CD14-positive monocyte (primary cell): Measurements from ENCODE around the gene GTF2F2. TPM values are rescaled to one million over a fixed set of nuclear protein-coding genes. Genes with fewer than 3 reads are reported as not detected.

Experiments
- DNase-seq, 3 donors: peaks; one replicate each; pipeline ENCODE4 v3.0.0-alpha.2; 2011 to 2022
- H2AFZ ChIP-seq: 2 replicates; pipeline ENCODE4 v1.6.0; 2012; ENCODE audit warnings: mild to moderate bottlenecking, low read depth, low read length, inconsistent platforms; ENCODE audit not compliant: insufficient read depth, poor library complexity, severe bottlenecking
- H3K27ac ChIP-seq, 2 donors: 1 replicate in 1 of 2; 2 replicates in 1 of 2; pipeline ENCODE4 v1.5.1; 2012 to 2013; ENCODE audit warnings: low read length in 2 of 2, control low read depth in 1 of 2, inconsistent platforms in 1 of 2, low read depth in 1 of 2, mild to moderate bottlenecking in 1 of 2
- H3K27me3 ChIP-seq, 2 donors: one replicate each; pipeline versions ENCODE4 v1.6.0 to v1.6.1; 2011 to 2013; ENCODE audit warnings: low read length in 2 of 2; ENCODE audit not compliant: control insufficient read depth in 2 of 2, insufficient read depth in 2 of 2
- H3K36me3 ChIP-seq, 2 donors: replicated peaks in 1 of 2; 1 replicate in 1 of 2; 2 replicates in 1 of 2; pipeline versions ENCODE4 v1.5.1 to v1.6.1; 2012 to 2013; ENCODE audit warnings: low read length in 2 of 2, control low read depth in 1 of 2, inconsistent platforms in 1 of 2, mild to moderate bottlenecking in 1 of 2; ENCODE audit not compliant: insufficient read depth in 2 of 2, control insufficient read depth in 1 of 2
- H3K4me1 ChIP-seq, 2 donors: 1 replicate in 1 of 2; 2 replicates in 1 of 2; pipeline versions ENCODE4 v1.5.1 to v1.6.1; 2012 to 2013; ENCODE audit warnings: low read length in 2 of 2, control low read depth in 1 of 2, inconsistent platforms in 1 of 2, mild to moderate bottlenecking in 1 of 2, moderate library complexity in 1 of 2; ENCODE audit not compliant: insufficient read depth in 2 of 2, control insufficient read depth in 1 of 2
- H3K4me2 ChIP-seq: replicated peaks from 2 replicates; pipeline ENCODE3; 2012; ENCODE audit warnings: low read length, moderate library complexity, mild to moderate bottlenecking; ENCODE audit not compliant: poor library complexity, severe bottlenecking; ENCODE audit errors: extremely low read depth
- H3K4me3 ChIP-seq, 3 experiments: fragments of 200-600 bp in 1 of 3; sonication (generic) in 1 of 3; replicated peaks in 1 of 3; 1 replicate in 2 of 3; 2 replicates in 1 of 3; pipeline ENCODE4 v1.5.1; 2011 to 2013; ENCODE audit warnings: low read length in 3 of 3, mild to moderate bottlenecking in 3 of 3, control low read depth in 2 of 3, low read depth in 2 of 3, inconsistent platforms in 1 of 3, moderate library complexity in 1 of 3
- H3K79me2 ChIP-seq: 2 replicates; pipeline ENCODE4 v1.6.0; 2012; ENCODE audit warnings: mild to moderate bottlenecking, control low read depth, inconsistent platforms, low read length, moderate library complexity; ENCODE audit not compliant: insufficient read depth
- H3K9ac ChIP-seq: 2 replicates; pipeline ENCODE4 v1.6.0; 2017; ENCODE audit warnings: low read length, mild to moderate bottlenecking; ENCODE audit not compliant: insufficient read depth, poor library complexity, severe bottlenecking
- H3K9me3 ChIP-seq, 2 donors: replicated peaks in 1 of 2; 1 replicate in 1 of 2; 2 replicates in 1 of 2; pipeline versions ENCODE4 v1.5.1 to v1.6.1; 2012 to 2013; ENCODE audit warnings: low read length in 2 of 2, control low read depth in 1 of 2; ENCODE audit not compliant: control insufficient read depth in 1 of 2, insufficient read depth in 1 of 2
- H4K20me1 ChIP-seq: 2 replicates; pipeline ENCODE4 v1.6.0; 2012; ENCODE audit warnings: mild to moderate bottlenecking, low read length, control low read depth, moderate library complexity; ENCODE audit not compliant: insufficient read depth
- H3K27ac Mint-ChIP-seq, 7 donors: one replicate each; pipeline ENCODE4 v1.8.0; 2020; ENCODE audit warnings: mild to moderate bottlenecking in 7 of 7, mixed read lengths in 7 of 7, moderate library complexity in 6 of 7, inconsistent platforms in 2 of 7
- H3K27me3 Mint-ChIP-seq, 3 donors: one replicate each; pipeline ENCODE4 v1.8.0; 2021 to 2022; ENCODE audit warnings: low read depth in 3 of 3, mild to moderate bottlenecking in 3 of 3, mixed read lengths in 3 of 3, moderate library complexity in 3 of 3, inconsistent platforms in 1 of 3
- H3K36me3 Mint-ChIP-seq, 2 donors: one replicate each; pipeline ENCODE4 v1.8.0; 2020; ENCODE audit warnings: mixed read lengths in 2 of 2, inconsistent platforms in 1 of 2, mild to moderate bottlenecking in 1 of 2
- H3K4me1 Mint-ChIP-seq: one replicate; pipeline ENCODE4 v1.8.0; 2020; ENCODE audit warnings: mild to moderate bottlenecking, mixed read lengths
- H3K4me3 Mint-ChIP-seq, 2 donors: one replicate each; pipeline ENCODE4 v1.8.0; 2020; ENCODE audit warnings: mild to moderate bottlenecking in 2 of 2, mixed read lengths in 2 of 2, moderate library complexity in 1 of 2
- H3K9me3 Mint-ChIP-seq, 7 donors: one replicate each; pipeline ENCODE4 v1.8.0; 2020 to 2022; ENCODE audit warnings: mixed read lengths in 7 of 7, mild to moderate bottlenecking in 6 of 7, moderate library complexity in 6 of 7, inconsistent platforms in 2 of 7
- WGBS: methylation state at CpG from one replicate; pipeline ENCODE4 v1.1.5; 2013; ENCODE audit warnings: missing lambda C conversion rate; ENCODE audit not compliant: insufficient coverage; 5-methylcytosine and 5-hydroxymethylcytosine counted together
- intact Hi-C, 2 donors: fragments of 100-400 bp; cut with micrococcal nuclease; formaldehyde crosslinking; loops; one replicate each; pipeline versions ENCODE4 v1.15.0 to v1.15.1; 2023
- polyA plus RNA-seq, 3 donors: library from polyadenylated mRNA; depleted of rRNA in 1 of 3; unstranded in 2 of 3; stranded (reverse) in 1 of 3; fragments of 300-500 nt in 2 of 3; fragments of >200 nt in 1 of 3; fragmentation: Illumina TruSeq in 2 of 3; gene quantifications; 1 replicate in 2 of 3; 2 replicates in 1 of 3; pipeline ENCODE4 v1.2.3, GENCODE V29; 2012 to 2021
- TF ChIP-seq, protein P1 (sequence below): fragments of 200-600 bp; IDR thresholded peaks from one replicate; pipeline ENCODE4 v1.8.0; 2022; ENCODE audit warnings: antibody characterized with exemption, mild to moderate bottlenecking

The GTF2F2 gene
- polyA plus RNA-seq, 3 donors = 8.1 to 10.4 (median 8.5) TPM

DNA sequence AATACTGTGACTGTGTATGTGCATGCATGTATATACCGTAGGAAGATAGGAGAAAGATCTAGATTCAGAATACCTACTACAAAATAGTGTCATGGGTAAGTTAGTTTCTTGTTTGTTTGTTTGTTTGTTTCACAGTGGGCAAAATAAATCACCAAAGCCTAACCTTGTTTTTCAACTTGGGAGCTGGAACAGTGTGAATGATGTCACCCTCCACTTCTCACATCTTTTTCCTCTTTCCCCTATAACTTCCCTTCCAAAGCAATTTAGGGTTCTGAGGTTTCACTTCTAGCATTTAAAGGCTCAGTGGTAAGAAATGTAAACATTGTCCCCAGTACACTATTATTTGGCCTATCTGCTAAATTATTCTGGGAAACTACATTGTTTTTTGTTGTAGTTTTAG is 75.1 kb downstream of the GTF2F2 start:
- H2AFZ ChIP-seq = no peak overlapping the region
- Mint-ChIP-seq H3K4me3 (peak overlapping the region in 1 of 2 donors; percentile 30), H3K9me3 (no peaks in the 10 kb centered on the region), H3K27ac (peak overlapping the region in 1 of 7 donors; percentile 19), H3K27me3 (no peaks in the 10 kb centered on the region), H3K36me3 (peaks cover 6 to 17% of the 10 kb centered on the region in 2 donors), H3K4me1 (peaks cover 21% of the 10 kb centered on the region)
- TF ChIP-seq, protein P1, sequence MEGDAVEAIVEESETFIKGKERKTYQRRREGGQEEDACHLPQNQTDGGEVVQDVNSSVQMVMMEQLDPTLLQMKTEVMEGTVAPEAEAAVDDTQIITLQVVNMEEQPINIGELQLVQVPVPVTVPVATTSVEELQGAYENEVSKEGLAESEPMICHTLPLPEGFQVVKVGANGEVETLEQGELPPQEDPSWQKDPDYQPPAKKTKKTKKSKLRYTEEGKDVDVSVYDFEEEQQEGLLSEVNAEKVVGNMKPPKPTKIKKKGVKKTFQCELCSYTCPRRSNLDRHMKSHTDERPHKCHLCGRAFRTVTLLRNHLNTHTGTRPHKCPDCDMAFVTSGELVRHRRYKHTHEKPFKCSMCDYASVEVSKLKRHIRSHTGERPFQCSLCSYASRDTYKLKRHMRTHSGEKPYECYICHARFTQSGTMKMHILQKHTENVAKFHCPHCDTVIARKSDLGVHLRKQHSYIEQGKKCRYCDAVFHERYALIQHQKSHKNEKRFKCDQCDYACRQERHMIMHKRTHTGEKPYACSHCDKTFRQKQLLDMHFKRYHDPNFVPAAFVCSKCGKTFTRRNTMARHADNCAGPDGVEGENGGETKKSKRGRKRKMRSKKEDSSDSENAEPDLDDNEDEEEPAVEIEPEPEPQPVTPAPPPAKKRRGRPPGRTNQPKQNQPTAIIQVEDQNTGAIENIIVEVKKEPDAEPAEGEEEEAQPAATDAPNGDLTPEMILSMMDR = no peak
- no peak overlapping the region for H3K27ac ChIP-seq
- intact Hi-C loops = no loop called here
- peaks cover 15 to 20% of the 10 kb centered on the region in 2 donors for H3K4me1 ChIP-seq
- H3K27me3 ChIP-seq = no peaks in the 10 kb centered on the region
- WGBS = no CpG with 5 or more reads among the region's 1 CpG
- H3K4me2 ChIP-seq = peak overlapping the region; percentile 43
- H4K20me1 ChIP-seq = peaks cover 11% of the 10 kb centered on the region
- no peaks in the 10 kb centered on the region for H3K79me2 ChIP-seq
- H3K36me3 ChIP-seq = no peaks in the 10 kb centered on the region
- no peaks in the 10 kb centered on the region for H3K9me3 ChIP-seq
- no peak overlapping the region for H3K9ac ChIP-seq
- H3K4me3 ChIP-seq = peak overlapping the region in 1 of 3 experiments; percentile 19
- DNase-seq = peak; percentile 6 to 27 (median 7)

DNA sequence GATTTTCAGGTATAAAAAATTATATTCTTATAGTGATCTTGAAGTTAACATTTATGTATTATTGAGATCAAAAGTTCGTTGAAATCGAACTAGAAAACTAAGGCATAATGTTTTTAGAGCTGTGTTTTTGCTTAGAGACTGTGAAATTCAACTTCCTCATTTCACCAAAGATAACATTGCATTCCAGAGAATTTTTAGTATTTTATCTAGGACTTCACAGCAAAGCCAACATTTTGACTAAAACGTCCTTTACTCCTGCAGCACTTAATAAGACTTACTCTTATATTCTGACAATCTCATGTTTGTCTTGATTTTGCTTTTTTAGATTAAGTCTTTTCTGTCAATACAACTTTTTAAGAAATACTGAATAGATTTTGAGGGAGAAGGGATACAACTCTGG is 75.8 kb downstream of the GTF2F2 start:
- Mint-ChIP-seq H3K9me3 (no peaks in the 10 kb centered on the region), H3K27me3 (no peaks in the 10 kb centered on the region), H3K4me1 (peaks cover 21% of the 10 kb centered on the region), H3K36me3 (peaks cover 8 to 23% of the 10 kb centered on the region in 2 donors), H3K27ac (no peak overlapping the region), H3K4me3 (no peak overlapping the region)
- peak in 1 of 3 donors; percentile 9 for DNase-seq
- H3K4me1 ChIP-seq = peaks cover 15 to 20% of the 10 kb centered on the region in 2 donors
- no peaks in the 10 kb centered on the region for H3K27me3 ChIP-seq
- peaks cover 0 to 2% of the 10 kb centered on the region in 2 donors for H3K36me3 ChIP-seq
- H3K9ac ChIP-seq = no peak overlapping the region
- no peak overlapping the region for H3K4me3 ChIP-seq
- no peaks in the 10 kb centered on the region for H3K9me3 ChIP-seq
- WGBS = no CpG with 5 or more reads among the region's 3 CpGs
- no peak overlapping the region for H3K4me2 ChIP-seq
- H3K79me2 ChIP-seq = no peaks in the 10 kb centered on the region
- no peak overlapping the region for H2AFZ ChIP-seq
- TF ChIP-seq, protein P1 = no peak
- H4K20me1 ChIP-seq = peaks cover 13% of the 10 kb centered on the region
- H3K27ac ChIP-seq = no peak overlapping the region
- intact Hi-C loops = no loop called here
